Measurements from ENCODE around the gene MED1.
"Not testable (repeated sequence)": the region's sequence is repeated elsewhere in the genome, so short reads cannot be mapped to it uniquely, and the experiment has no call there.

MED1 gene

GRCh38 chr17:39450847-39451581, at the start of gene MED1:
Gene MED1, minus strand, starts transcription at chr17:39451263. Its CDS starts 201 bp downstream, at chr17:39451062.
- DNase-seq, result peak; percentile 96

- DNase-seq, result not testable (repeated sequence)
Measured at GRCh38 chr17:39496921-39497320, 45.9 kb upstream of the MED1 start.

- DNase-seq, result no peak
Measured at GRCh38 chr17:39487946-39488345, 36.9 kb upstream of the MED1 start.

- DNase-seq, result not testable (repeated sequence)
Measured at GRCh38 chr17:39487490-39487889, 36.4 kb upstream of the MED1 start.

- no peak for DNase-seq
Measured at GRCh38 chr17:39486242-39486641, 35.2 kb upstream of the MED1 start.

GRCh38 chr17:39485555-39485954, 34.5 kb upstream of the MED1 start:
- DNase-seq, result no peak

- DNase-seq, result no peak
Measured at GRCh38 chr17:39484178-39484577, 33.1 kb upstream of the MED1 start.

GRCh38 chr17:39483506-39483905, 32.4 kb upstream of the MED1 start:
- no peak for DNase-seq

- not testable (repeated sequence) for DNase-seq
Measured at GRCh38 chr17:39479631-39480030, 28.6 kb upstream of the MED1 start.

- no peak for DNase-seq
Measured at GRCh38 chr17:39473310-39473709, 22.2 kb upstream of the MED1 start.

- DNase-seq, result not testable (repeated sequence)
Measured at GRCh38 chr17:39468610-39469009, 17.5 kb upstream of the MED1 start.

GRCh38 chr17:39464639-39465181, 13.6 kb upstream of the MED1 start:
- DNase-seq, result not testable (repeated sequence)

GRCh38 chr17:39462631-39463375, 11.7 kb upstream of the MED1 start:
- DNase-seq, result no peak

GRCh38 chr17:39461926-39462569, 11.0 kb upstream of the MED1 start:
- DNase-seq, result no peak

GRCh38 chr17:39461113-39461925, 10.3 kb upstream of the MED1 start, which contains the start of gene CDK12:
Gene CDK12, plus strand, starts transcription at chr17:39461486. Its CDS starts 586 bp downstream, at chr17:39462072.
- peak; percentile 98 for DNase-seq

GRCh38 chr17:39455919-39456318, 4.9 kb upstream of the MED1 start:
- no peak for DNase-seq

GRCh38 chr17:39450051-39450450, 1.0 kb downstream of the MED1 start:
- DNase-seq, result no peak

GRCh38 chr17:39447561-39447960, 3.5 kb downstream of the MED1 start:
- no peak for DNase-seq

- no peak for DNase-seq
Measured at GRCh38 chr17:39443326-39443725, 7.7 kb downstream of the MED1 start.

GRCh38 chr17:39439868-39440267, 11.2 kb downstream of the MED1 start:
- DNase-seq, result not testable (repeated sequence)

- no peak for DNase-seq
Measured at GRCh38 chr17:39429600-39429999, 21.5 kb downstream of the MED1 start.

GRCh38 chr17:39416141-39416540, 34.9 kb downstream of the MED1 start:
- DNase-seq, result no peak
